NCI-H2029 (cell line): ENCODE measurements around the gene DNTTIP2.
A peak's percentile ranks its signal among the peaks of the same experiment; 100 is the strongest.
"Not testable (repeated sequence)": the region's sequence is repeated elsewhere in the genome, so short reads cannot be mapped to it uniquely, and the experiment has no call there.

Experiments
- DNase-seq: peaks from one replicate; lab custom pipeline; 2025; lab: John Stamatoyannopoulos, UW

The DNTTIP2 gene, protein sequence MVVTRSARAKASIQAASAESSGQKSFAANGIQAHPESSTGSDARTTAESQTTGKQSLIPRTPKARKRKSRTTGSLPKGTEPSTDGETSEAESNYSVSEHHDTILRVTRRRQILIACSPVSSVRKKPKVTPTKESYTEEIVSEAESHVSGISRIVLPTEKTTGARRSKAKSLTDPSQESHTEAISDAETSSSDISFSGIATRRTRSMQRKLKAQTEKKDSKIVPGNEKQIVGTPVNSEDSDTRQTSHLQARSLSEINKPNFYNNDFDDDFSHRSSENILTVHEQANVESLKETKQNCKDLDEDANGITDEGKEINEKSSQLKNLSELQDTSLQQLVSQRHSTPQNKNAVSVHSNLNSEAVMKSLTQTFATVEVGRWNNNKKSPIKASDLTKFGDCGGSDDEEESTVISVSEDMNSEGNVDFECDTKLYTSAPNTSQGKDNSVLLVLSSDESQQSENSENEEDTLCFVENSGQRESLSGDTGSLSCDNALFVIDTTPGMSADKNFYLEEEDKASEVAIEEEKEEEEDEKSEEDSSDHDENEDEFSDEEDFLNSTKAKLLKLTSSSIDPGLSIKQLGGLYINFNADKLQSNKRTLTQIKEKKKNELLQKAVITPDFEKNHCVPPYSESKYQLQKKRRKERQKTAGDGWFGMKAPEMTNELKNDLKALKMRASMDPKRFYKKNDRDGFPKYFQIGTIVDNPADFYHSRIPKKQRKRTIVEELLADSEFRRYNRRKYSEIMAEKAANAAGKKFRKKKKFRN

DNA sequence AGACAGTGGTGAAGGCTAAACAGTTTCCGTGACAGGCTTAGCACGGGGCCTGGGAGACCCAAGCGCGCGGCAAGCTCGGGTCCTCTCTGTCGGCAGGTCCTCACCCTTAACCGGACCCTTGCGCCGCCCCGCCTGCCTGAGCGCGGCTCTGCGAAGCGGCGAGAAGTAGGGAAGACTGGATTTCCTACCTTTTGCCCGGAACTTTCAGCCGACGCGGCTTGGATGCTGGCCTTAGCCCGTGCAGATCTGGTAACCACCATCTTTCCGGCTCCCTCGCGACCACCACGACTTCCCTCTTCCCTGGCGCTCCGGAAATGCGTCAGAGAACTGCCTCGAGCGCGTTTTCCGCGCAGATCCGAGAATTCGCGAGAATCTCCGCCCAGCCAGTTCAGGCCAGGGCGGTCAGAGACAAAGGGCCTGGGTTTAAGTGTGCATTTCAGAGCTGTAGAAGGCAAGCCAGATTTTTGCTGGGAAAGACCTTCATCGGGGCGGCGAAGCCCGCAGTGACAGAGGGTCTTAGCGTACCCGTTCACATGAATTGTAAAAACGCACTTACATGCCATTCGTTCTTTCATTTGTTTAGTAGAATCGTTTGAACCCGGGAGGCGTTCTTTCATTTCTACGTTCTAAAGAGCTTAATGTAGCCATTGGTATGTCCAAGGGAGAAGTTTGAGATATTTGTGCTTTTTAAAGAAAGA, at the start of gene DNTTIP2:
TSS of gene DNTTIP2 (minus strand) at position 318 of the 698 bp plus-strand sequence. CDS start at position 260, 58 bp downstream.
- peak; percentile 96 for DNase-seq

DNA sequence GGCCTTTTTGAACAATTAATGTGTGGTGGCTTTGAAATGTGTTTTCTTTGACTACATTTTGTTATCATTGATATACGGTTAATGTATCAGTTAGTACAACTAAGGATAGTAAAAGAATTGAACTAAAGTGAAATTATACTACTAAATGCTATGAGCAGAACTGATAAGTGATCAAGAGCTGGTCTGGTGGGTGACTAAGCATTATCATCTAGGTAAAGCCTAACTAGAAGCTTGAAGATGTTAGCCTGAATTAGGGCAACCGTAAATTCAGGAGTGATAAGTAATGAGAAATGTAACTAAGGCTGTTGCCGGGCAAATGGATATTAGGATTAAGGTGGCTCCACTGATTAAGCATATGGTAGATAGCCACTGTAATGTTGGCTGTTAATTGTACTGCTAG, 46.2 kb upstream of the DNTTIP2 start:
- DNase-seq, result no peak

DNA sequence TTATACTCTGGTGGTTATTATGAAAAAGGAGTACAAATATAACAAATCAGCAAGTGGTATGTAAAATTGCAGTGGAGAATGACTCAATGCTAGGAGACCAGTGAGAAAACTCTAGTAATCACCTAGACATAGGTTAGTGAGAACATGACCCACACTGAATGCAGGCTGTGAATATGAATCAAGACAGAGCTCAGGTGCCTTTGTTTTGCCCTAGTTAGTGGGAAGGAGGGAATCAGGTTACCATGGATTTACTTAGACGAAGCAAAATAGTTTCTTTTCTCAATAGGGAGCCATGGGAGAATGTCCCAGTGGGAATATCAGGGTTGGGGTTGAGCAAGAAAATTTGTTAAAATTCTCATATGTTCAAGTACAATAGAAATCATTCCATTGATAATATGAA, 40.8 kb upstream of the DNTTIP2 start:
- DNase-seq, result no peak

DNA sequence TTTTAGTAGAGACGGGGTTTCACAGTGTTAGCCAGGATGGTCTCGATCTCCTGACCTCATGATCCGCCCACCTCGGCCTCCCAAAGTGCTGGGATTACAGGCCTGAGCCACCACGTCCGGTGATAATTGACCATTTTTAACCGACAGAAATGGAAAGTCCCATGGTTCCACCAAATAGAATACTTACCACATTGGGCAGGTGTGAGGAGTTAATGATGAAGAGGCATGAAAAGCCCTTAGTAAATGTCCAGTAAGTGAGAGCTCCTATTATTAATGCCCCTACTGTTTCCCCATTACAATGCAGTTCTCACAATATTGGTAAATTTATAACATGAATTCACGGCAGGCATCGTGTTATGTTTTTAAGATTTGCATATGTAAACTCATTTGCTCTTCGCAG, 38.3 kb upstream of the DNTTIP2 start:
- no peak for DNase-seq

DNA sequence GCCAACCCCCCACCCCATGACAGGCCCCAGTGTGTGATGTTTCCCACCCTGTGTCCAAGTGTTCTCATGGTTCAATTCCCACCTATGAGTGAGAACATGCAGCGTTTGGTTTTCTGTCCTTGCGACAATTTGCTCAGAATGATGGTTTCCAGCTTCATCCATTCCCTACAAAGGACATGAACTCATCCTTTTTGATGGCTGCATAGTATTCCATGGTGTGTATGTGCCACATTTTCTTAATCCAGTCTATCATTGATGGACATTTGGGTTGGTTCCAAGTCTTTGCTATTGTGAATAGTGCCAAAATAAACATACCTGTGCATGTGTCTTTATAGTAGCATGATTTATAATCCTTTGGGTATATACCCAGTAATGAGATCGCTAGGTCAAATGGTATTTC, 31.9 kb upstream of the DNTTIP2 start:
- DNase-seq, result not testable (repeated sequence)

DNA sequence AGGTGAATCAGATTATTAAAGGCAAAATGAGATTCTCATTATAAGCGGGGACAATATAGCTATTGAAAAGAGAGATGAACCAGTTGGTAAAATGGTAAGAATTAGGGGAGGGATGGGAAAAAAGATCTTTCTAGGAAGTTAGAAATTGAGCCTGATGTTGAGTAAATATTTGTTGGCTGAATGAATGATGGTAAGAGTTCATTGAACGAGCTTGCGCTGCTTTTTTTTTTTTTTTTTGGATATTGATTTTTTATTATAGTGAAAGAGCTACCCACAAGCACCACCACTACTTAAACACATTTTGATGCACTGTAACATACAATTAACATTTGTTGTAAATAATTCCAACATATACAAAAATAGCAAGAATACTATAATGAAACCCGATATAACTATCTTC, 31.3 kb upstream of the DNTTIP2 start:
- no peak for DNase-seq

DNA sequence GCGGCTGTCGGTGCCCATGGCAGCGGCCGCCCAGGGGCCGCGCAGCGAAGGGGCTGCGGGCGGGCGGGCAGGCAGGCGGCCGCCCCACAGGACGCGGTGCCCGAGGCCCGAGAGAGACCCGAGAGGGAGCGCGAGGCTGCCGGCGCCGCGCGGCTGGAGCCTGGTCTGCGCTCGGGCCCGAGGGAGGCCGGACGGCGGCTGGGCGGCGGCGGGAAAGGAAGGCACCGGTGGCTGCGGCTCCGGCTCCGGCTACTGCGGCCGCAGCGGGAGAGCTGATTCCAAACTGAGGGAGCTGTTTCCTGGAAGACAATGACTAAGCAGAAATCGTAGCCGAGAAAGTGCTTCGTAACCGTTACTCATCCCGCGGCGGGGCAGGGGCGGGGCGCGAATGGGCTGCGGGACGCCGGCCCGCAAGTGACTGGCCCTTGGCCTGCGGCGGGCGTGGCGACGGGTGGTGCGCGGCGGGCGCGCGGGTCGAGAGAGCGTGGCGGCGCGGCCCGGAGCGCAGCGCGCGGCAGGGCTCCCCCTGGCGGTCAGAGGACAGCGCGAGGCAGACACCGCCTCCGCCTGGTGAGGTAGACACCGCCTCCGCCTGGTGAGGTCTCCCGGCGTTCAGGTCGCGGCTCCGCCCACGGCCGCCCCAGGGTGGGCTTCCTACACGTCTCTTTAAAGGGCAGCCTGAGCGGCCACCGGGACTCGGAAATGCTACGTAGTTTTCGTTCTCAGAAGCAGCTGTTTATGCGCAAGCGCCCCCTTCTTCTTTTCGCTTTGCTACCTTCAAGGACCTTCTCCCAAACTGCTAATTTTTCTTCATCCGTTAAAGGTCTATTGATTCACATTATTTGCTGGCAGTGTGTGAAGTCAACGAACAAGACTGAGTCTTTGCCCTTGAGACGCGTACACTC, 30.4 kb upstream of the DNTTIP2 start, which contains the start of gene GCLM:
TSS of gene GCLM (minus strand) at position 285 of the 905 bp plus-strand sequence. CDS start at position 18, 267 bp downstream.
- peak; percentile 84 for DNase-seq

DNA sequence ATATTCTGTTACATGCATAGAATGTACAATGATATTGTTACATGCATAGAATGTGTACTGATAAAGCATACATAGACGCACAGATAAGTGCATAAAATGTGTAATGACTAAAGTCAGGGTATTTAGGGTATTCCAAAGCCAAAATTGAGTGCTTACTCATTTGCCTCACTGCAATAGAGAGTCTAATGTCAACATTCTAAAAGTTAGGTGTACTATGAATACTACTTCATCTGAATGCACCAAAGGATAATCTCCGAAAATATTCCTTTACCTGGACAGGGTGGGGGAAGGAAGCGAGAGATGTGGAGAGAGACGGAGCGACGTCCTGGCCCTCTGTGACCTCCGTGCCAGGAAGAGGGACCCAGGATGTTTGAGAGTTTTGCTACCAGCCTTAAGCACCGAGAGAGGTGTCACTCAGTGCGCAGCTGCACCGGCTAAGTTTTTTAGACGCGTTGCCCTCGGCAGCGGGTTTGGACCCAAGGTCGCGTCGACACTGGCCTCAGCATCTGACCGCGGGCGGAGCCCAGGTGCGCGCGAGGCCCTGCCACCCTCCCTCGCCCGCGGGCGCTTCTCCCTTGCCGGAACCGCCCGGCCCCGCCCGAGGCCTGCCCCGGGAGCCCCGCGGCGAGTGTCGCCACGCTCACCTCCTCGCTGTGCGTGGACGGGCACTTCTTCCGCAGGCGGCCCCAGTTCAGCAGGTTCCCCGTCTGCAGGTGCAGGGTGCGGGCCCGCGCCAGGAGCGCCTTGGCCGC, 29.6 kb upstream of the DNTTIP2 start:
- peak; percentile 29 for DNase-seq

DNA sequence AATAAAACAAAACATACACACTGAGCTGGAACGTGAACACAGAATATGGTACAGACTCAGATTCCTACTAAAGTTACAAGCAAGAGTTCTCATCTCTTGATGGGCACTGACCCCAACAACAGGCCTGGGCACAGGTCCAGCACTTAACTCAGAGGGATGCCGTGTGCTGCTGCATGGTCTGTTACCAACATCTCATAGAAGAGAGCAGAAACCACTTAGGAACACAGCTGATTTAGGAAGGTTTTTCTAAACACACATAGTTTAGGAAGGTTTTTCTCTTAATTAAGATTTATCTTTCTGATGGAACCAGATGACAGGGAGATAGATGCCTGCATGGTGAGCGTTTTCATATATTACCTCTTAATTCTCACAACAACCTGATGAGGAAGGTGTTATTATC, 28.7 kb upstream of the DNTTIP2 start:
- DNase-seq, result peak; percentile 19

DNA sequence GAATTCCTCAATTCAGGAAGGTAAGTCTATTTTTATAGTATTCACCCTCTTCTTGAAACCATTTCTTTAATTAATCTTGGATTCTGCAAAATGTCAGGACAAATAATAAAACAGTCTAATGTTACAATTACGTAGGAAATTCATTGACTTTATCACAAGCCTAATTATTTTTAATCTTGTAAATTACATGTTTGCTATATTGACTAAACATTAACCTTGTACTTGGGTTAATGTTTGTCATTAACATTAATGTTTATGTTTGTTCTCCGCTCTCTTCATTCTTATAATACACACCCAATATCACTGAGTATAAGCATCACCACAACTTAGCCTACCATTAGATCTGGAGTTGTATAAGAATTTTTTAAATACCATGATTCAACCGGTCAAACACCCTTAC, 27.5 kb upstream of the DNTTIP2 start:
- no peak for DNase-seq

DNA sequence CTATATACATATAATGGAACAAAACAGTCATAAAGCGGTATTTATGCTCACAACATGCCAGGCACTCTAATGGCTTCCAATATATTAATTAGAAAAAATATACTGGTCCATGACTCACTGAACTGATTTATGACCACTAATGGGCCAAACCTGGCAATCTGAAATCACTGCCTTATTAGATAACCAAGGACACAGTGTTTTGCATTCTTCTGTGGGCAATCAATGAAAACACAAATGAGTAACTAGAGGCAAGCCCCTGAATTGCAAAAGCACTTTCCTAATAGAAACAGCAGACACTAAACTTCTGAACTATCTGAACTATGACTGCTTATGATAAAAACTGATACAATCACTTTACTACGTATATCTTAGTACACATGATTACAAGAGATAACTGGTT, 26.7 kb upstream of the DNTTIP2 start:
- DNase-seq, result no peak

DNA sequence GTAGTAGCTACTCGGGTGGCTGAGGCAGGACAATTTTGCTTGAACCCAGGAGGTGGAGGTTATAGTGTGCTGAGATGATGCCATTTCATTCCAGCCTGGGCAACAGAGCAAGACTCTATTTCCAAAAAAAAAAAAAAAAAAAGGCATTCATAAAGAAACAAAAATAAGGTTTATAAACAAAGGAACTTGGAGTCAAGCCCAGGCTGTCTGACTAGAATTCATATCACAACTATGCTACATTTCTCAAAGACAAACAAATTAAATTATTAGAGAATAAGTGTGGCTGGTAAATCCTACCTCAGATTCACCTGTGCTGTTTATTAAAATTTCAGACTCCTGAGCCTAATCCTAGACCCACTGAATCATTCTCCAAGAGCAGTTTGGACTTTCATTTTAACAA, 26.0 kb upstream of the DNTTIP2 start:
- DNase-seq, result no peak

DNA sequence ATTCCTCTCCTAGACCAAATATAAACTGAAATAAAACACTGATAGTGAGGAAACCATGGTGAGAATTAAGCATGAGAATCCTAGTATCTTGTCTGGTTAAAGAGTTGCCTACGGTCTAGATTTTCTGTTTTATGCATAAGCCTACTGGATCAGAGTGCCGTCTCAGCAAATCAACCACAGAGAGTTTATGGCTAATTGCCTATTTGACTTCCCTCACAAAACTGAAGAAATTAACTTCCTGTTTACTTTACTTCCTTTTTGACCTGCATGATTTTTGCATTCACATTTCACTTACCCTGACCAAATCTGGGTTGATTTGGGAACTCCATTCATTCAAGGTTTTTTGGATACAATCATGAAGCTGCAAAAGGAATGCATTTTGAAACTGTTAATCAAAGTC, 25.2 kb upstream of the DNTTIP2 start:
- DNase-seq, result no peak

DNA sequence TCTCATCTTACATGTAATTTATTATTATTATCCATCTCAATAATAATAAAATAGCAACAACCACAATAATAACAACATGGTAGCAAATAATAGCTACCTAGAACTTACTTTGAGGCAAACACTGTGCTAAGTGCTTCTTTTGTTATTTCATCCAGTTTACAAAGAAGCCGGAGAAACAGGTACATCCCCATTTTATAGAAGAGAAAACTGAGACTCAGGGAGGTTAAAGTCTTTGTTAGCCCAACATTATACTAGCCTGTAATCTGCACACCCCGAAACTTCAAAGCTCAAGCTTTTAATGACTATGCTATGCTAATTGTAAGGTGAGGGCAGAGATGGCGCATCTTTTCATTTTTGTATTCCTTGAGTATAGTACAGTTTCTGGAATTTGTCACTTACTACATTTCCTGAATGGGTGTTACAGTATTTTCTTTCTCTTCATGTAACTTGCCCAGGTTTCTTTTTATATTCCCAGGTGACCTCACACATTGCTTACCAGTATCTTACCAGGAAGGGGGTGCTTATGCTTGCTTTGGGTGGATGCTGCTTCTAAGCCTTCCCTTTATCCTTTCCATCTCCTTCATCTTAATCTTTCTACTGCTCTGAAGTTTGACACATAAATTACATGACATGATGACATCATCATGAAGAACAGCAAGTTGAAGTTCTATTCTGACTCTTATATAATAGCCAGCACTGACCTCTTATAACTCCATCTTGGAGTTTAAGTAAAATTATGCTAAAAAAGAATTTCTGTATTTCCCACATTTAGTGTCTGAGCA, 21.9 kb upstream of the DNTTIP2 start:
- no peak for DNase-seq

DNA sequence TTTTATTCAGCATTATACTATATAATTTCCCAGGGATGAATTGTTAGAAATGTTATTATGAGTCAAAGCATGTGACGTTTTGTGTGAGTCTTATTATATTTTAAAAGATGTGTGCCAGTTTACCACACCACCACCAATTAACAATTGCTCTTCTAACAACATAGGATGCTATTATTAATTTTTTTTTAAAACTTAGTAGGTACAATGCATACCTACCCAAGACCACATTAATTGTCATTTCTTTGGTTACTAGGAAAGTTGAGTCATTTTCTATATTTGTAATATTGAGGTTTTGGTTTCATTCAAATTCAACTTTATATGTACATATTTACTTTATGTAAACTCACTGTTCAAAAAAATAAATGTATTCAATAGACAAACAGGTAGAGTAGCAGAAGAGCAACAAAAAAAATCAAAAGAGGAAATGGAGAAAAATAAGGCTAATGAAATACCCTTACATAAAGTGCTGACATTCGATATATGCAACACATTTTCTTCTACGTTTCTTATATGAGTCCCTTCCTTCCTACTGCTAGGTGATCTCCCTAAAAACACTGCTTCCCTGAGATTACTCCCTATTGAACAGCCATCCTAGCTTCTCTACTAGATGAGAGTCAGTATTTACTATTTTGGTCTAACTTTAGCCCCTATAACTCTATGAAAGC, 20.7 kb upstream of the DNTTIP2 start:
- DNase-seq, result no peak

DNA sequence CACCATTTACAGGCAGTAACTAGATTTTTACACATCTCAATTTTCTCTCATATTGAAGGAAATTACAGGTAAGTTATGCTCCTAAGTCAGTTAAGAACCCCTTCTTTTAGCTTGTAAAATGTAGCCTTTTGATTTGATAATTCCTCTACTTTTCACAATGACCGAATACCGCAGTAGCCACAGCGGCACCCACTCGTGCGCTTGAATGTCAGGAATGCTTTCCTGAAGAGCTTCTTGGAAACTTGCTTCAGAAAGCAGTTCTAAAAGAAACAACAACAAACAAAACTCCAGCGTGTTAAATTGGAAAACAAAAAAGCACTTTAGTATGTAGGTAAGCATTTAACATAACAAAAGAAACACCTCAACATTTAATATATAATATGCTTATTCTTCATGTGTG, 9.9 kb upstream of the DNTTIP2 start:
- no peak for DNase-seq

DNA sequence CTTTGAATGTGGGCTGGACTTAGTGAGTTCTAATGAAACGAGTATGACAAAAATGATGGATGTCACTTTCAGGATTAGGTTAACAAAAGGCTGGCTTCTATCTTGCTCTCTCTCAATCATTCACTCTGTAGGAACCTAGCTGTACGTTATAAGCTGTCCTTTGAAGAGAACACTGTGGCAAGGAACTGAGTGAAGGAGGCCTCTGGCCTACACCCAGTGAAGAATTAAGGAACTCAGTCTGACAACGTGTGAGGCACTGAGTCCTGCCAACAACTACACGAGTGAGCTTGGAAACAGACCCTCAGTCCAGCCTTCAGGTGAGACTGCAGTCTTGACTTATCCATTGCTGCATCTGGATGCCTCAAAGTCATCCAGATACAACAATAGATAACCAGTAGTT, 3.3 kb upstream of the DNTTIP2 start:
- no peak for DNase-seq

DNA sequence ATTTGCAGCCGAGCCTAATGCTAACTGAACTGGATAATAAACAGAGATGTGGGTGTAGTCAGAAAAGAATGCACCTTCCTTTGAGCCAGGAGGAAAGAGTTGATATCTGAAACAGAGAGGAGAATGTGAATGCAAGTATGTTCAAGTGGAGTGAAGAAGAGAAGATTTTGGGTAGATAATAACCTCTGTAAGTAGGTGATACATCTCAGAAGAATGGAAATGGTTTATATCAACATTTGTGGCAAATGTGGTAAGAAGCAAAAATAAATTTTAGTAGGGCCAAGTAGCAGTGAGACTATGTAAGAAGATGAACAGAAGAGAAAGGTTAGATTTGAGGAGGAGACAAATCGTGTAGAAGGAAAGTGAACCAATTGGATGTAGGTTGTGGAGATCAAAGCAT, 1.7 kb upstream of the DNTTIP2 start:
- no peak for DNase-seq

DNA sequence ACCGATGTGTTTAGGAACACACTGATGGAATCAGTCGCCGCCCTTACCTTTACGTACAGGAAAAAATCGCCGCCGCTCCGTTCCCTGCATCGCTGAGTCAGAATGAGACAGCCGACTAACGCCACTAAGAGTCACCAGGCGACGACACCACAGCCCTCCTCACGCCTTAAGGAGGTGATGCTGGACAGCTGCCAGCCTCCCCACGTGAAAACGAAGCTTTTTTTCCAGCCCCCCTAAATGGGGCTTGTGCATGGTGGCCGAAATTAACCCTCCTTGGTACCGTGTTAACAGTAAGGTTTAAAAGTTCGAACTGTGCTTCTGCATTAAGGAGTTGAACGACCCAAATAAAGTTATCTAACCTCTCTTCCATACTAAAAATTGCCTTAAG, 511 bp downstream of the DNTTIP2 start:
- peak; percentile 20 for DNase-seq

DNA sequence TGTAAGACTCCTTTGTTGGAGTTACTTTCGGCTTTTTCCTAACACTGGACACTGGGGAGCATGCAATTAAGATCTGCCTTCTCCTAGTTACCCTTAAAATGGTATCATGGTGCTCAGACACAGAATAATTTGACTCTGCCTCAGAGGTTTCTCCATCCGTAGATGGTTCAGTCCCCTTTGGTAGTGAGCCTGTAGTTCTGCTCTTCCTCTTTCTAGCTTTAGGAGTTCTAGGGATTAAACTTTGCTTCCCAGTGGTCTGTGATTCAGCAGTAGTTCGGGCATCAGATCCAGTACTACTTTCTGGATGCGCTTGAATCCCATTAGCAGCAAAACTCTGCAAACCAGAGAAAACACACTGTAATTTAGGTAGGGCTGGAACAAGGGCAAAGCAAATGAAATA, 1.5 kb downstream of the DNTTIP2 start:
- DNase-seq, result no peak
